IMR-90 (cell line): ENCODE data around the gene PRR12. TPM values are rescaled to one million over a fixed set of nuclear protein-coding genes. Genes with fewer than 3 reads are reported as not detected.

Experiments
- ATAC-seq: fragments of 200-7000 bp; cut with Tn5 transposase; 2 replicates; pipeline ENCODE4 v1.9.1; 2020; ENCODE audit warnings: low read depth, mild to moderate bottlenecking, moderate library complexity
- BruUV-seq: library from RNA; stranded (reverse); fragments of 400-500 nt; replicated peaks from 2 replicates; lab custom pipeline; 2021; lab: Mats Ljungman, UMichigan
- CTCF ChIA-PET: fragments of 300-600 bp; formaldehyde crosslinking; extraction: SDS; loops from one replicate; lab custom pipeline; 2021; ENCODE audit warnings: antibody characterized with exemption; lab: Yijun Ruan, JAX
- POLR2A ChIA-PET: fragments of 300-600 bp; sonication (Branson Sonifier 250); formaldehyde crosslinking; loops from one replicate; lab custom pipeline; 2022; ENCODE audit warnings: antibody characterized with exemption; ENCODE audit not compliant: unreplicated experiment; lab: Charles Lee
- DNase-seq: peaks from one replicate; pipeline ENCODE4 v3.0.0; 2013
- H2AFZ ChIP-seq: replicated peaks from 2 replicates; pipeline ENCODE3; 2013; ENCODE audit warnings: low read length, mild to moderate bottlenecking; ENCODE audit not compliant: poor library complexity
- H2AK5ac ChIP-seq: 2 replicates; pipeline ENCODE4 v1.6.1; 2013; ENCODE audit warnings: low read depth, low read length, inconsistent platforms
- H2AK9ac ChIP-seq: replicated peaks from 2 replicates; pipeline ENCODE3; 2013; ENCODE audit warnings: mild to moderate bottlenecking, low read depth, low read length, moderate library complexity; ENCODE audit not compliant: poor library complexity
- H2BK120ac ChIP-seq: 2 replicates; pipeline ENCODE4 v1.6.1; 2013; ENCODE audit warnings: low read depth, low read length, inconsistent platforms
- H2BK15ac ChIP-seq: 3 replicates; pipeline ENCODE4 v1.6.1; 2013; ENCODE audit warnings: low read depth, low read length, inconsistent platforms
- H2BK20ac ChIP-seq: 2 replicates; pipeline ENCODE4 v1.6.1; 2013; ENCODE audit warnings: low read depth, mild to moderate bottlenecking, inconsistent platforms, low read length, moderate library complexity
- H2BK5ac ChIP-seq: 2 replicates; pipeline ENCODE4 v1.6.1; 2013; ENCODE audit warnings: mild to moderate bottlenecking, low read depth, low read length, inconsistent platforms; ENCODE audit not compliant: poor library complexity, severe bottlenecking
- H3K14ac ChIP-seq: replicated peaks from 2 replicates; pipeline ENCODE4 v1.6.1; 2013; ENCODE audit warnings: low read depth, low read length, inconsistent platforms
- H3K18ac ChIP-seq: 2 replicates; pipeline ENCODE4 v1.6.1; 2013; ENCODE audit warnings: low read depth, low read length, control low read depth
- H3K23ac ChIP-seq: 2 replicates; pipeline ENCODE4 v1.6.1; 2013; ENCODE audit warnings: low read depth, low read length, inconsistent platforms
- H3K27ac ChIP-seq: 2 replicates; pipeline ENCODE4 v1.5.1; 2013; ENCODE audit warnings: mild to moderate bottlenecking, control low read depth, low read length; ENCODE audit not compliant: insufficient read depth
- H3K27me3 ChIP-seq: 2 replicates; pipeline ENCODE4 v1.6.1; 2013; ENCODE audit warnings: low read length; ENCODE audit not compliant: control insufficient read depth, insufficient read depth
- H3K36me3 ChIP-seq: 2 replicates; pipeline ENCODE4 v1.6.1; 2013; ENCODE audit warnings: low read length, mixed read lengths; ENCODE audit not compliant: control insufficient read depth, insufficient read depth
- H3K4ac ChIP-seq: 2 replicates; pipeline ENCODE4 v1.6.1; 2013; ENCODE audit warnings: low read depth, low read length, inconsistent platforms
- H3K4me1 ChIP-seq: 2 replicates; pipeline ENCODE4 v1.6.1; 2013; ENCODE audit warnings: low read length, mixed read lengths; ENCODE audit not compliant: control insufficient read depth, insufficient read depth
- H3K4me2 ChIP-seq: 2 replicates; pipeline ENCODE4 v1.6.1; 2013; ENCODE audit warnings: low read depth, mild to moderate bottlenecking, control low read depth, low read length, moderate library complexity
- H3K4me3 ChIP-seq: 2 replicates; pipeline ENCODE4 v1.5.1; 2013; ENCODE audit warnings: low read depth, mild to moderate bottlenecking, control low read depth, low read length, moderate library complexity; ENCODE audit not compliant: insufficient read depth
- H3K56ac ChIP-seq: 2 replicates; pipeline ENCODE4 v1.6.1; 2013; ENCODE audit warnings: low read length, inconsistent platforms; ENCODE audit not compliant: insufficient read depth; ENCODE audit errors: extremely low read depth
- H3K79me1 ChIP-seq, 2 experiments: 2 replicates each; pipeline ENCODE4 v1.6.1; 2013; ENCODE audit warnings: low read length in 2 of 2, inconsistent platforms in 1 of 2, low read depth in 1 of 2
- H3K9ac ChIP-seq: 2 replicates; pipeline ENCODE4 v1.6.1; 2013; ENCODE audit warnings: low read depth, low read length, control low read depth
- H3K9me1 ChIP-seq: 2 replicates; pipeline ENCODE4 v1.6.1; 2013; ENCODE audit warnings: low read length, inconsistent platforms; ENCODE audit not compliant: insufficient read depth
- H3K9me3 ChIP-seq: 2 replicates; pipeline ENCODE4 v1.6.1; 2013; ENCODE audit warnings: low read length; ENCODE audit not compliant: control insufficient read depth, insufficient read depth
- H4K20me1 ChIP-seq: 2 replicates; pipeline ENCODE4 v1.6.1; 2013; ENCODE audit warnings: low read length, inconsistent platforms; ENCODE audit not compliant: insufficient read depth
- H4K5ac ChIP-seq: 2 replicates; pipeline ENCODE4 v1.6.1; 2013; ENCODE audit warnings: mild to moderate bottlenecking, low read depth, low read length, control low read depth
- H4K8ac ChIP-seq, 2 experiments: 2 replicates each; pipeline ENCODE4 v1.6.1; 2013; ENCODE audit warnings: low read depth in 2 of 2, low read length in 2 of 2, control low read depth in 1 of 2, inconsistent platforms in 1 of 2
- H4K91ac ChIP-seq: 2 replicates; pipeline ENCODE4 v1.6.1; 2013; ENCODE audit warnings: low read depth, low read length, inconsistent platforms; ENCODE audit not compliant: insufficient read depth
- CEBPB ChIP-seq: IDR thresholded peaks from 2 replicates; pipeline ENCODE4 v1.6.1; 2012; ENCODE audit warnings: low read depth, low read length, improper control_type of control experiment
- CHD1 ChIP-seq: IDR thresholded peaks from 2 replicates; pipeline ENCODE4 v1.6.1; 2012; ENCODE audit warnings: low read depth, low read length, improper control_type of control experiment
- ELK1 ChIP-seq: fragments of 150-350 bp; IDR thresholded peaks from 2 replicates; pipeline ENCODE4 v1.6.1; 2016; ENCODE audit warnings: low read depth, mild to moderate bottlenecking, low read length, moderate library complexity, borderline replicate concordance
- MAZ ChIP-seq: IDR thresholded peaks from 2 replicates; pipeline ENCODE4 v1.6.1; 2012; ENCODE audit warnings: low read depth, mild to moderate bottlenecking, low read length, improper control_type of control experiment, moderate library complexity, borderline replicate concordance
- MXI1 ChIP-seq: IDR thresholded peaks from 2 replicates; pipeline ENCODE4 v1.6.1; 2012; ENCODE audit warnings: low read depth, mild to moderate bottlenecking, low read length, moderate library complexity, borderline replicate concordance
- POLR2A ChIP-seq: IDR thresholded peaks from 2 replicates; pipeline ENCODE4 v1.6.1; 2012; ENCODE audit warnings: mild to moderate bottlenecking, low read depth, low read length
- RAD21 ChIP-seq: IDR thresholded peaks from 2 replicates; pipeline ENCODE4 v1.6.1; 2012; ENCODE audit warnings: low read length, improper control_type of control experiment
- RCOR1 ChIP-seq: IDR thresholded peaks from 2 replicates; pipeline ENCODE4 v1.6.1; 2012; ENCODE audit warnings: mild to moderate bottlenecking, low read length, improper control_type of control experiment; ENCODE audit not compliant: insufficient replicate concordance
- SMC3 ChIP-seq: fragments of 150-350 bp; IDR thresholded peaks from 2 replicates; pipeline ENCODE4 v1.6.1; 2016; ENCODE audit warnings: low read depth, mild to moderate bottlenecking, antibody characterized with exemption, low read length, moderate library complexity
- USF2 ChIP-seq: fragments of 150-350 bp; IDR thresholded peaks from 2 replicates; pipeline ENCODE4 v1.6.1; 2017; ENCODE audit warnings: mild to moderate bottlenecking, antibody characterized with exemption, low read length, low read depth
- WGBS, 2 experiments: methylation state at CpG; one replicate each; pipeline versions ENCODE4 v1.1.5 to v1.1.7; 2013; ENCODE audit warnings: missing lambda C conversion rate in 2 of 2; ENCODE audit not compliant: insufficient read length in 1 of 2; ENCODE audit errors: extremely low coverage in 2 of 2; 5-methylcytosine and 5-hydroxymethylcytosine counted together
- dilution Hi-C: fragments of 300-500 bp; cut with HindIII; formaldehyde crosslinking; loops from one replicate; pipeline ENCODE4 v1.14.3; 2018; ENCODE audit warnings: low sequenced_read_pairs; ENCODE audit not compliant: unreplicated experiment
- in situ Hi-C: fragments of 300-500 bp; cut with MboI; formaldehyde crosslinking; loops from 3 replicates; pipeline ENCODE4 v1.14.3; 2019; ENCODE audit warnings: low sequenced_read_pairs, inconsistent platforms, mixed read lengths
- intact Hi-C: fragments of 100-400 bp; cut with micrococcal nuclease; formaldehyde crosslinking; loops from 2 replicates; pipeline ENCODE4 v1.10.0; 2022
- polyA plus RNA-seq, 3 experiments: library from polyadenylated mRNA; depleted of rRNA; stranded (reverse); fragments of >200 nt; gene quantifications; 2 replicates each; pipeline ENCODE4 v1.2.3, GENCODE V29; 2012; ENCODE audit warnings: low replicate concordance in 1 of 3
- total RNA-seq: library from RNA; depleted of rRNA; stranded (reverse); fragments of >200 nt; gene quantifications from 2 replicates; pipeline ENCODE4 v1.2.3, GENCODE V29; 2012

The PRR12 gene
- total and polyA plus RNA-seq, 2 of the 4 experiments (the other 2 are of a cell fraction): 0.36 to 4.1 TPM

- dilution Hi-C loops: no loop called here
- Histone ChIP-seq H2BK15ac (no peak overlapping the region), H3K23ac (no peak overlapping the region), H2AK9ac (no peak overlapping the region), H3K36me3 (peaks cover 35% of the 10 kb centered on the region), H2BK20ac (no peak overlapping the region), H3K9ac (no peak overlapping the region), H3K18ac (no peak overlapping the region), H3K9me1 (0 out of 2 replicates have a peak, but pooled peaks cover 8% of the 10 kb centered on the region), H3K4ac (no peak overlapping the region), H3K4me1 (peaks cover 4% of the 10 kb centered on the region), H3K9me3 (no peaks in the 10 kb centered on the region), H2BK5ac (no peak overlapping the region), H4K20me1 (peaks cover 46% of the 10 kb centered on the region), H4K5ac (no peak overlapping the region), H3K4me2 (no peak overlapping the region), H2AK5ac (no peak overlapping the region), H2AFZ (no peak overlapping the region), H4K8ac (no peak overlapping the region), H3K27me3 (no peaks in the 10 kb centered on the region), H3K14ac (no peak overlapping the region), H3K4me3 (no peak overlapping the region), H3K27ac (no peak overlapping the region), H2BK120ac (no peak overlapping the region), H4K91ac (no peak overlapping the region), H3K56ac (no peak overlapping the region), H3K79me1 (peaks cover 48 to 77% of the 10 kb centered on the region in 2 experiments)
- CTCF ChIA-PET: no interaction called here
- no peak for TF ChIP-seq USF2
- TF ChIP-seq MAZ: no peak
- TF ChIP-seq MXI1: no peak
- TF ChIP-seq ELK1: no peak
- no peak for TF ChIP-seq POLR2A
- no peak for TF ChIP-seq RAD21
- TF ChIP-seq CEBPB: no peak
- TF ChIP-seq SMC3: no peak
- no peak for TF ChIP-seq CHD1
- TF ChIP-seq RCOR1: no peak
- no peak for ATAC-seq
- no peak for DNase-seq
- intact Hi-C loops: no loop called here
- POLR2A ChIA-PET: no interaction called here
- in situ Hi-C loops: no loop called here
- WGBS, 2 experiments: 93% methylated on average over 5 of the region's 11 CpGs; no CpG with 5 or more reads in 1 of the 2 experiments
- no TSS peak for BruUV-seq
Measured at GRCh38 chr19:49645592-49645991, 54.6 kb downstream of the PRR12 start.
